ENCODE measurements around the gene POLR2F.

DNA sequence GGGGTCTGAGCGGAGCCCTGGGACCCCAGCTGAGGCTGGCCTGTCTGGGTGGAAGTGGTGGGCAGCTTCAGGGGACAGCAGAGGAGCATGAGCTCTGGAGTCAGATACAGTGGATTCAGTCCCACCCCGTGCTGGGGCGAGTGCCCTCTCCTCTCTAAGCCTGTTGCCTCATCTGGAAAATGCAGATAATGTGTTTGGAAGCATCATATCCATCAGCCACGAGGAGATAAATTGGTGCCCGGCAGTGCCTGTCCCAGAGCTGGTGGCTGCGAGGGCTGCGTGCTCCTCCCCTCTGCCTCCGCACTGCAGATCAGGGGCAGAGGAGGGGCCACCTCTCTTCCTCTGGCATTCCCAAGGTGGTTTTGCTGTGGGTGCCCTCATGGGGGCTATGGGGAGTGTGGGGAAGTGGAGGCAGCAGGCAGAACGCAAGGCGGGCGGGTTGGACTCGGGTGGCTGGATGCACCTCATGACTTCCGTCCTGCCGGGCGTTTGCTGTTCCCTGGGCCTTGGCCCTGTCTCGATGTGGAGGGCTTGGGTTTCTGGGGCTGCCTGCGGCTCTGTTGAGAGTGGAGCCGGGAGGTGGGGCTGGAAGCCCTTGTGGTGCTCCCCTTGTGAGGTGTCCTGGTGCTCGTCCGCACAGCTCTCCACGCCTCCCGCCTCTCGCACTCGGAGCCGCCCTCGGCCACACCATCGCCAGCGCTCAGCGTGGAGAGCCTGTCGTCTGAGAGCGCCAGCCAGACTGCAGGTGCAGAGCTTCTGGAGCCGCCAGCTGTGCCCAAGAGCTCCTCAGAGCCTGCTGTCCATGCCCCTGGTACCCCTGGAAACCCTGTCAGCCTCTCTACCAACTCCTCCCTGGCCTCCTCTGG, 26.5 kb upstream of the POLR2F start:
- TF ChIP-seq EZH2phosphoT487 (IDR thresholded peaks at IDR 0.05; ENCODE audit: borderline replicate concordance): no peak
- TF ChIP-seq, protein P1, sequence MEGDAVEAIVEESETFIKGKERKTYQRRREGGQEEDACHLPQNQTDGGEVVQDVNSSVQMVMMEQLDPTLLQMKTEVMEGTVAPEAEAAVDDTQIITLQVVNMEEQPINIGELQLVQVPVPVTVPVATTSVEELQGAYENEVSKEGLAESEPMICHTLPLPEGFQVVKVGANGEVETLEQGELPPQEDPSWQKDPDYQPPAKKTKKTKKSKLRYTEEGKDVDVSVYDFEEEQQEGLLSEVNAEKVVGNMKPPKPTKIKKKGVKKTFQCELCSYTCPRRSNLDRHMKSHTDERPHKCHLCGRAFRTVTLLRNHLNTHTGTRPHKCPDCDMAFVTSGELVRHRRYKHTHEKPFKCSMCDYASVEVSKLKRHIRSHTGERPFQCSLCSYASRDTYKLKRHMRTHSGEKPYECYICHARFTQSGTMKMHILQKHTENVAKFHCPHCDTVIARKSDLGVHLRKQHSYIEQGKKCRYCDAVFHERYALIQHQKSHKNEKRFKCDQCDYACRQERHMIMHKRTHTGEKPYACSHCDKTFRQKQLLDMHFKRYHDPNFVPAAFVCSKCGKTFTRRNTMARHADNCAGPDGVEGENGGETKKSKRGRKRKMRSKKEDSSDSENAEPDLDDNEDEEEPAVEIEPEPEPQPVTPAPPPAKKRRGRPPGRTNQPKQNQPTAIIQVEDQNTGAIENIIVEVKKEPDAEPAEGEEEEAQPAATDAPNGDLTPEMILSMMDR (IDR thresholded peaks at IDR 0.05 in 2 of 3, conservative IDR thresholded peaks at IDR 0.05 in 1 of 3; ENCODE audit: borderline replicate concordance in 1 of 3, insufficient read depth in 1 of 3, low read depth in 2 of 3, low read length in 2 of 3): no peak
